Adrenal gland (tissue), 12 donors: Measurements from ENCODE around the gene RPS14. TPM values are rescaled to one million over a fixed set of nuclear protein-coding genes. Genes with fewer than 3 reads are reported as not detected.

Experiments
- DNase-seq, 7 donors: peaks; one replicate each; pipeline ENCODE4 v3.0.0-alpha.2; 2019 to 2020
- H3K27ac ChIP-seq, 5 donors: fragments of 200-600 bp; sonication (generic) in 4 of 5; 1 replicate in 3 of 5; 2 replicates in 2 of 5; pipeline versions ENCODE4 v1.5.1 to v1.8.0; 2016 to 2020; ENCODE audit warnings: mild to moderate bottlenecking in 1 of 5
- H3K27me3 ChIP-seq: fragments of 200-600 bp; 2 replicates; pipeline ENCODE4 v1.8.0; 2021
- H3K36me3 ChIP-seq, 2 donors: fragments of 200-600 bp; replicated peaks in 1 of 2; 1 replicate in 1 of 2; 2 replicates in 1 of 2; pipeline versions ENCODE4 v1.5.1 to v1.8.0; 2018 to 2022
- H3K4me1 ChIP-seq, 2 donors: fragments of 200-600 bp; replicated peaks in 1 of 2; 1 replicate in 1 of 2; 2 replicates in 1 of 2; pipeline versions ENCODE4 v1.5.1 to v1.8.0; 2018 to 2021
- H3K4me3 ChIP-seq, 4 donors: fragments of 200-600 bp; sonication (generic) in 3 of 4; one replicate each; pipeline ENCODE4 v1.5.1; 2016 to 2018
- H3K9me3 ChIP-seq, 3 donors: fragments of 200-600 bp; sonication (generic) in 1 of 3; replicated peaks in 1 of 3; 1 replicate in 2 of 3; 2 replicates in 1 of 3; pipeline versions ENCODE4 v1.5.1 to v1.8.0; 2016 to 2021
- CTCF ChIP-seq, 6 experiments: fragments of 450-650 bp in 4 of 6; fragments of 200-600 bp in 2 of 6; sonication (generic) in 1 of 6; IDR thresholded peaks; 1 replicate in 5 of 6; 2 replicates in 1 of 6; pipeline versions ENCODE4 v1.5.1 to v1.8.0; 2016 to 2021; ENCODE audit warnings: antibody characterized with exemption in 6 of 6, mild to moderate bottlenecking in 2 of 6, moderate library complexity in 1 of 6
- POLR2A ChIP-seq, 2 donors: fragments of 450-650 bp; IDR thresholded peaks; one replicate each; pipeline ENCODE4 v1.6.1; 2017; ENCODE audit warnings: antibody characterized with exemption in 2 of 2, mild to moderate bottlenecking in 2 of 2, moderate library complexity in 1 of 2
- WGBS, 4 donors: extraction: QIAGEN DNeasy Blood & Tissue Kit in 2 of 4; methylation state at CpG; one replicate each; pipeline versions ENCODE4 v1.1.5 to v1.1.7; 2013 to 2017; 5-methylcytosine and 5-hydroxymethylcytosine counted together
- intact Hi-C, 2 donors: fragments of 100-400 bp; cut with DNase I; formaldehyde crosslinking; loops; one replicate each; pipeline versions ENCODE4 v1.14.1 to v1.15.0; 2022 to 2023
- polyA plus RNA-seq, 3 donors: library from polyadenylated mRNA; stranded (reverse); fragments of 200-250 nt in 2 of 3; fragments of 350-450 nt in 1 of 3; fragmentation: Illumina TruSeq in 1 of 3; extraction: RNeasy Lipid Tissue Mini Kit (QIAGEN cat#74804) in 1 of 3; gene quantifications; one replicate each; pipeline ENCODE4 v1.2.3, GENCODE V29; 2013 to 2014
- total RNA-seq, 9 donors: library from RNA; depleted of rRNA in 4 of 9; stranded (reverse); fragments of >200 nt in 4 of 9; fragments of 120-200 nt in 1 of 9; fragmentation: NEBNext Ultra II Directional in 1 of 9; extraction: Animal tissue kit (Norgen Biotek cat#: 25700) in 1 of 9; gene quantifications; one replicate each; pipeline versions ENCODE4 v1.1.0 to v1.2.4, GENCODE V29; 2013 to 2023
- donor health status: healthy with polysubstance abuse.
- donor health status: Bipolar disorder and iron deficiency.
- donor health status: DM: yes; HTN: yes; CAD: no.
- donor health status: DM: no; HTN: no; CAD: no.
- donor health status: DM: no; HTN: no; CAD: no.
- donor health status: DM: yes; HTN: yes; CAD: no.

The RPS14 gene
- total and polyA plus RNA-seq, 12 donors = 1,067 to 3,506 (median 1,891) TPM

GRCh38 chr5:150464554-150465012, 15.0 kb upstream of the RPS14 start:
- TF ChIP-seq CTCF (IDR thresholded peaks at IDR 0.05) = no peak
- TF ChIP-seq POLR2A (IDR thresholded peaks at IDR 0.05) = peak in 1 of 2 donors; percentile 54

GRCh38 chr5:150461231-150461630, 11.7 kb upstream of the RPS14 start:
- H3K4me3 ChIP-seq = no peak overlapping the region
- WGBS, 4 donors = 50 to 65% (median 56%) methylated on average over 1 to 2 of the region's 2 CpGs; no CpG with 5 or more reads in 1 of the 4 donors
- peaks cover 13 to 18% of the 10 kb centered on the region in 2 donors for H3K4me1 ChIP-seq
- H3K9me3 ChIP-seq = no peaks in the 10 kb centered on the region
- no peaks in the 10 kb centered on the region for H3K36me3 ChIP-seq
- no peaks in the 10 kb centered on the region for H3K27me3 ChIP-seq
- TF ChIP-seq CTCF (IDR thresholded peaks at IDR 0.05) (no peak), POLR2A (IDR thresholded peaks at IDR 0.05) (no peak)
- intact Hi-C loops = loop anchor here (5.0 kb wide), 2 partner anchors 66 to 86 kb away; no protein-coding TSS in a partner anchor
- H3K27ac ChIP-seq = no peak overlapping the region
- no peak for DNase-seq

More at GRCh38 chr5:150464554-150465012, 15.0 kb upstream of the RPS14 start:
- 18 to 28% (median 22%) methylated on average over 3 to 6 of the region's 6 CpGs for WGBS, 4 donors
- Histone ChIP-seq H3K4me3 (no peak overlapping the region), H3K9me3 (no peaks in the 10 kb centered on the region), H3K27me3 (no peaks in the 10 kb centered on the region), H3K36me3 (no peaks in the 10 kb centered on the region), H3K4me1 (peaks cover 13 to 18% of the 10 kb centered on the region in 2 donors), H3K27ac (peak overlapping the region; percentile 37 to 84 (median 70))
- intact Hi-C loops = loop anchor here (5.0 kb wide), 2 partner anchors 63 to 83 kb away; no protein-coding TSS in a partner anchor
- DNase-seq = peak; percentile 58 to 88 (median 83)

- TF ChIP-seq POLR2A (IDR thresholded peaks at IDR 0.05) (no peak), CTCF (IDR thresholded peaks at IDR 0.05) (no peak)
- Histone ChIP-seq H3K4me1 (peaks cover 13 to 18% of the 10 kb centered on the region in 2 donors), H3K27ac (no peak overlapping the region), H3K4me3 (no peak overlapping the region), H3K27me3 (no peaks in the 10 kb centered on the region), H3K9me3 (no peaks in the 10 kb centered on the region), H3K36me3 (no peaks in the 10 kb centered on the region)
- no peak for DNase-seq
- 63 to 92% (median 69%) methylated on average over 2 of the region's 2 CpGs for WGBS, 4 donors
- intact Hi-C loops = loop anchor here (5.0 kb wide), 2 partner anchors 67 to 87 kb away; no protein-coding TSS in a partner anchor
Observed at GRCh38 chr5:150460781-150461180, 11.2 kb upstream of the RPS14 start.

GRCh38 chr5:150458802-150459557, 9.4 kb upstream of the RPS14 start:
- Histone ChIP-seq H3K4me3 (no peak overlapping the region), H3K27ac (no peak overlapping the region), H3K4me1 (no peaks in the 10 kb centered on the region), H3K27me3 (no peaks in the 10 kb centered on the region), H3K36me3 (no peaks in the 10 kb centered on the region), H3K9me3 (no peaks in the 10 kb centered on the region)
- 11 to 26% (median 19%) methylated on average over 10 to 36 of the region's 36 CpGs for WGBS, 4 donors
- intact Hi-C loops = loop anchor here in 1 of 2 donors (2.0 kb wide), 1 partner anchor 86 kb away; no protein-coding TSS in a partner anchor
- peak; percentile 57 to 94 (median 80) for TF ChIP-seq CTCF (IDR thresholded peaks at IDR 0.05)
- TF ChIP-seq POLR2A (IDR thresholded peaks at IDR 0.05) = no peak
- peak; percentile 67 to 88 (median 73) for DNase-seq
